OCI-LY1 (cell line): ENCODE measurements around the gene SEMA3C.

Experiments used
- H2AFZ ChIP-seq: fragments of 200-600 bp; sonication (generic), shearing (Covaris generic); 2 replicates; pipeline ENCODE4 v1.6.0; 2014; ENCODE audit warnings: antibody characterized with exemption, mild to moderate bottlenecking, low read length
- H3F3A ChIP-seq: fragments of 200-600 bp; sonication (generic), shearing (Covaris generic); 2 replicates; pipeline ENCODE4 v1.6.0; 2014; ENCODE audit warnings: mild to moderate bottlenecking, antibody characterized with exemption, low read length, moderate library complexity; ENCODE audit not compliant: insufficient read depth
- H3K27ac ChIP-seq: fragments of 200-600 bp; sonication (generic); 2 replicates; pipeline ENCODE4 v1.5.1; 2014; ENCODE audit warnings: low read length, mixed run types, mild to moderate bottlenecking, low read depth; ENCODE audit not compliant: poor library complexity, severe bottlenecking
- H3K27me3 ChIP-seq: fragments of 200-600 bp; sonication (generic); 2 replicates; pipeline ENCODE4 v1.6.0; 2014; ENCODE audit warnings: antibody characterized with exemption, mild to moderate bottlenecking, low read length, moderate library complexity; ENCODE audit not compliant: insufficient read depth
- H3K36me3 ChIP-seq: fragments of 200-600 bp; sonication (generic); 2 replicates; pipeline ENCODE4 v1.6.1; 2014; ENCODE audit warnings: mild to moderate bottlenecking, antibody characterized with exemption, low read length, moderate library complexity, mixed read lengths; ENCODE audit not compliant: insufficient read depth
- H3K4me1 ChIP-seq: fragments of 200-600 bp; sonication (generic); 2 replicates; pipeline ENCODE4 v1.5.1; 2014; ENCODE audit warnings: mild to moderate bottlenecking, low read length, moderate library complexity; ENCODE audit not compliant: insufficient read depth, severe bottlenecking
- H3K4me2 ChIP-seq: fragments of 200-600 bp; sonication (generic), shearing (Covaris generic); 2 replicates; pipeline ENCODE4 v1.6.1; 2014; ENCODE audit warnings: low read length
- H3K4me3 ChIP-seq: fragments of 200-600 bp; sonication (generic); 2 replicates; pipeline ENCODE4 v1.5.1; 2014; ENCODE audit warnings: low read length, low read depth, mild to moderate bottlenecking, mixed read lengths; ENCODE audit not compliant: poor library complexity, severe bottlenecking
- H3K79me2 ChIP-seq: fragments of 200-600 bp; shearing (Covaris generic); 2 replicates; pipeline ENCODE4 v1.6.1; 2016; ENCODE audit warnings: mixed run types, low read length, mixed read lengths; ENCODE audit not compliant: insufficient read depth
- H3K9ac ChIP-seq: fragments of 200-600 bp; sonication (generic), shearing (Covaris generic); 2 replicates; pipeline ENCODE4 v1.6.1; 2014; ENCODE audit warnings: mild to moderate bottlenecking, low read length, mixed read lengths
- H3K9me2 ChIP-seq: fragments of 200-600 bp; sonication (generic), shearing (Covaris generic); 2 replicates; pipeline ENCODE4 v1.6.1; 2014; ENCODE audit warnings: low read depth, mild to moderate bottlenecking, low read length, mixed read lengths
- H3K9me3 ChIP-seq: fragments of 200-600 bp; shearing (Covaris generic); 2 replicates; pipeline ENCODE4 v1.6.1; 2014; ENCODE audit warnings: low read length, mixed read lengths
- H4K20me1 ChIP-seq: fragments of 200-600 bp; sonication (generic), shearing (Covaris generic); 2 replicates; pipeline ENCODE4 v1.6.0; 2016; ENCODE audit warnings: mild to moderate bottlenecking, low read length; ENCODE audit not compliant: insufficient read depth
- EZH2 ChIP-seq: fragments of 200-600 bp; sonication (generic), shearing (Covaris generic); IDR thresholded peaks from 2 replicates; pipeline ENCODE4 v1.8.0; 2017; ENCODE audit warnings: borderline replicate concordance, mixed run types, mild to moderate bottlenecking, antibody characterized with exemption, low read length, moderate library complexity, mixed read lengths
- TF ChIP-seq, protein P1 (sequence below): fragments of 200-600 bp; sonication (generic), shearing (Covaris generic); IDR thresholded peaks from 2 replicates; pipeline ENCODE4 v1.5.1; 2017; ENCODE audit warnings: mild to moderate bottlenecking, antibody characterized with exemption, low read length, moderate library complexity, mixed read lengths

SEMA3C gene

DNA sequence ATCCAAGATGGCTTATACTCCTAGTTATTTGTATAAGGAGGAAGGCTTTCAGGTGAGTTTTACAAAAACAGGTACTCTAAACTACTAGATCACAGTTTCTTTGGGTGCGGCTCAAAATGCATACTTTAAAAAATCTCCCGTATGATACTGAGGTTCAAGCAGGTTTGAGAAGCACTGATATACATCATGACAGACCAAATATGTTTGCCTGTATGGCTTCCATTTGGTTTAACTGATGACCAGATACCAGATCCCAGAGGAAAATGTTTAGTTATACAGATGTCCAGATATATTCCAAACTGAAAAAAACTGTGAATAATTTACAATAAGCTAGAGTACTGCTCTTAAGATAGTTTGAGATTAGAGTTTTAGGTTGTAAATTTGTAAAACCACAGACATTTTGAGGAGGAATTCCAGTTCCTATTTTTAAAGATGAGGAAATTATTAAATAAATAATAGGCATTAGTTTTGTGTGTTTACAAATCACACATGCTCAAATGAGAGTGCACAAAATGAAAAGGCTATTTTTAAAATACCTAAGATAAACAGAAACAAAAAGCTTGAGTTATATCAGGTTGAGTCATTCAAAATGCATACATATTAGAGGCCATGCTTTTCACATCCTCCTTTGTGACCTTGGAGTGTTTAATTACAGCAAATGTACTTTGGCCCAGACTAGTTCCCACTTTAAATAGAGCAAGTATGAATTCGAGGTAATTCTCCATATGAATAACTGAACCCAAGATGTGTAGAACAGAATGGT is 60.5 kb downstream of the SEMA3C start:
- no peak overlapping the region for H2AFZ ChIP-seq
- no peak overlapping the region for H3K9ac ChIP-seq
- no peak for TF ChIP-seq EZH2
- TF ChIP-seq, protein P1, sequence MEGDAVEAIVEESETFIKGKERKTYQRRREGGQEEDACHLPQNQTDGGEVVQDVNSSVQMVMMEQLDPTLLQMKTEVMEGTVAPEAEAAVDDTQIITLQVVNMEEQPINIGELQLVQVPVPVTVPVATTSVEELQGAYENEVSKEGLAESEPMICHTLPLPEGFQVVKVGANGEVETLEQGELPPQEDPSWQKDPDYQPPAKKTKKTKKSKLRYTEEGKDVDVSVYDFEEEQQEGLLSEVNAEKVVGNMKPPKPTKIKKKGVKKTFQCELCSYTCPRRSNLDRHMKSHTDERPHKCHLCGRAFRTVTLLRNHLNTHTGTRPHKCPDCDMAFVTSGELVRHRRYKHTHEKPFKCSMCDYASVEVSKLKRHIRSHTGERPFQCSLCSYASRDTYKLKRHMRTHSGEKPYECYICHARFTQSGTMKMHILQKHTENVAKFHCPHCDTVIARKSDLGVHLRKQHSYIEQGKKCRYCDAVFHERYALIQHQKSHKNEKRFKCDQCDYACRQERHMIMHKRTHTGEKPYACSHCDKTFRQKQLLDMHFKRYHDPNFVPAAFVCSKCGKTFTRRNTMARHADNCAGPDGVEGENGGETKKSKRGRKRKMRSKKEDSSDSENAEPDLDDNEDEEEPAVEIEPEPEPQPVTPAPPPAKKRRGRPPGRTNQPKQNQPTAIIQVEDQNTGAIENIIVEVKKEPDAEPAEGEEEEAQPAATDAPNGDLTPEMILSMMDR, result no peak
- H3K27ac ChIP-seq, result no peak overlapping the region
- no peaks in the 10 kb centered on the region for H3K9me3 ChIP-seq
- no peaks in the 10 kb centered on the region for H3K9me2 ChIP-seq
- no peaks in the 10 kb centered on the region for H3K36me3 ChIP-seq
- no peaks in the 10 kb centered on the region for H4K20me1 ChIP-seq
- H3K79me2 ChIP-seq, result no peaks in the 10 kb centered on the region
- H3K4me1 ChIP-seq, result no peaks in the 10 kb centered on the region
- H3K4me2 ChIP-seq, result no peak overlapping the region
- no peaks in the 10 kb centered on the region for H3F3A ChIP-seq
- no peak overlapping the region for H3K4me3 ChIP-seq
- no peaks in the 10 kb centered on the region for H3K27me3 ChIP-seq

DNA sequence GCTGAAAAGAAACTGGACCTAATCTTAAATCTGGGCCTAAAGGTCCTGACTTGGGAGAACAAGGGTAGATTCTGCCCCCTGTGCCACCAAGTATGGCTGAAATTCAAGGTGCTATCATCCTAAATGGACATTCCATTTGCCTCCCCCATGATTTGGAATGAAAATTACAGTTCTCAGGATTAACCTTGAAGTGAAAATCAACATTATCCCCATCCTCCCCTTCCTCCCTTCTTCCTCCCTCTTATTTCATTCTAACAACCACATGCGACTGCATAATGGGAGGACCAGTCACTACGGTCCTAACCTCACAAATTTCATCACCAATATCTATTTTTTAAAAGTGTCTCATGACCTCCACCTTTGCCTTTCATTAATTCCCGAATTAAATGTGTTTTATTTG is 62.1 kb downstream of the SEMA3C start:
- H3K4me1 ChIP-seq, result no peaks in the 10 kb centered on the region
- H3K9me3 ChIP-seq, result no peaks in the 10 kb centered on the region
- H3F3A ChIP-seq, result no peaks in the 10 kb centered on the region
- H3K27ac ChIP-seq, result no peak overlapping the region
- no peaks in the 10 kb centered on the region for H4K20me1 ChIP-seq
- no peak overlapping the region for H3K4me2 ChIP-seq
- H3K9me2 ChIP-seq, result no peaks in the 10 kb centered on the region
- H2AFZ ChIP-seq, result no peak overlapping the region
- H3K79me2 ChIP-seq, result no peaks in the 10 kb centered on the region
- no peak overlapping the region for H3K4me3 ChIP-seq
- H3K36me3 ChIP-seq, result no peaks in the 10 kb centered on the region
- H3K9ac ChIP-seq, result no peak overlapping the region
- no peaks in the 10 kb centered on the region for H3K27me3 ChIP-seq
- TF ChIP-seq, protein P1, result no peak
- TF ChIP-seq EZH2, result no peak

DNA sequence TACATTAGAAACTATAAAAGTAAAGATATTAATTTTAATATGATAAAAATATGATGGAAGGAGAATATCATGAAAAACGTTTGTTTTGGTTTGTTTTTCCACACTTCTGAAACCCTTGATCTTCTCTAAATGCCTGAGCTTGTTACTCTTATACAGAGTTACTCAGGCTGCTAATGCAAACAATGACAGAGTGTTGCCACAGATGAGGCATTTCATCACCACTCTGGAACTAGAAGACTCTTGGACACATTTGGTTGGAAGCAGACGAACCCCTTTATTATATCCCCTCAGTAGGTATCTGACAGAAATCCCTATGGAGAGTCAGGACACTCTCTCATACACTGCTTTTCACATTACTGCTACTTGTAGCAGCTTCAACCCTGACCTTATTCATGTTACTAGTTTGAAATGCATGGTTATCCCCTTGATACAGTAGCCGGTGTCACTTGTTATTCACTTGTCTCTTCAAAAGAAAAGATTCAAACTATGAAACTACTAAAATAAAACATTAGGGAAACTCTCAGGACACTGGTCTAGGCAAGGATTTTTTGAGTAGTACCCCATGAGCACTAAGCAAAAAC is 66.9 kb downstream of the SEMA3C start:
- Histone ChIP-seq H3F3A (no peaks in the 10 kb centered on the region), H3K9ac (no peak overlapping the region), H3K9me2 (no peaks in the 10 kb centered on the region), H3K27me3 (no peaks in the 10 kb centered on the region), H3K4me3 (no peak overlapping the region), H2AFZ (no peak overlapping the region), H3K36me3 (no peaks in the 10 kb centered on the region), H3K27ac (no peak overlapping the region), H3K4me2 (no peak overlapping the region), H4K20me1 (no peaks in the 10 kb centered on the region), H3K79me2 (no peaks in the 10 kb centered on the region), H3K4me1 (no peaks in the 10 kb centered on the region), H3K9me3 (no peaks in the 10 kb centered on the region)
- TF ChIP-seq, protein P1, result no peak
- no peak for TF ChIP-seq EZH2
